GM21360 (cell line): ENCODE measurements around the gene PAAF1.

Experiments used
- ATAC-seq: cut with Tn5 transposase; IDR thresholded peaks from one replicate; pipeline ENCODE4 v1.9.1; 2021; ENCODE audit warnings: mild to moderate bottlenecking, moderate library complexity; ENCODE audit not compliant: unreplicated experiment

PAAF1 gene

DNA sequence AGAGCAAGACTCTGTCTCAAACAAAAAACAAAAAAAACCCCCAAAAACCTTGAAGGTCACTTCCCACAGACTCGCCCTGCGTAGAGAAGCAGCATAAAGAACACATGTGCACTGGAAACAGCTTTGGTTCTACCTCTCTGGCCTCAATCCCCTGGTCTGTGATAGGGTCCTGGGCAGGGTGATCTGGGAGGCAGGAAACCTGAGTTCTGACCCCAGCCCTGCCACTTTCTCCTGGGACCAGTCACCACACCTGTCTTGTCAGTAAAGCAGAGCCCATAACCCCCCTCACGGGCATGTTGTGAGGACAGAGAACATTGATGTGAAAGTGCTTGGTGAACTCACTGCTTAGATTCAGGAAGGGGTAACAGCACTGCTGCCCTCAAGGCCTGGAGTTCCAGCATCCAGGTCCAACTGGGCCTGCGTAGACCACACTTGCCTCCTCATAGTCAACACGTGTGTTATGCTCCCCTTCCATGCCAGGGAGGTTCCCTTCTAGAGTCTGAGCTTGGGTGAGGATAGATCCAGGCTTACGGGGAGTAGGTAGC is 94.4 kb downstream of the PAAF1 start:
- ATAC-seq, result no peak

DNA sequence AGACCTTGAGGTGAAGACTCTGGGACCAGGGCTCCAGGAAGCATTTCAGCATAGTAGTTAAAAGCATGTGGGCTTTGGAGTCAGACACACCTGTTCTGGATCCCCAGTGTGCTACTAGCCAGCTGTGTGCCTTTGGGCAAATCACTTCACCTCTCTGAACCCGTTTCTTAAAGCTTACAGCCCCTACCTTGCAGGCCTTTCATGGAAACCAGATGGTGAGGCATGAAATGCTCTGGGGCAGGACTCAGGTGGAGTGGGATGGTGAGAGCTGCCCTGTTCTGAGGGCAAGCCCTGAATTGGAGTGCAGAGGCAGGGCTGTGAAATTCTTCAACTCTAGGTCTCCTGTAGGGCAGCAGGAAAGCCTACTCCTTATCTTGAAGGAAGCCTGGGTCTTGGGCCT is 95.4 kb downstream of the PAAF1 start:
- ATAC-seq, result no peak

DNA sequence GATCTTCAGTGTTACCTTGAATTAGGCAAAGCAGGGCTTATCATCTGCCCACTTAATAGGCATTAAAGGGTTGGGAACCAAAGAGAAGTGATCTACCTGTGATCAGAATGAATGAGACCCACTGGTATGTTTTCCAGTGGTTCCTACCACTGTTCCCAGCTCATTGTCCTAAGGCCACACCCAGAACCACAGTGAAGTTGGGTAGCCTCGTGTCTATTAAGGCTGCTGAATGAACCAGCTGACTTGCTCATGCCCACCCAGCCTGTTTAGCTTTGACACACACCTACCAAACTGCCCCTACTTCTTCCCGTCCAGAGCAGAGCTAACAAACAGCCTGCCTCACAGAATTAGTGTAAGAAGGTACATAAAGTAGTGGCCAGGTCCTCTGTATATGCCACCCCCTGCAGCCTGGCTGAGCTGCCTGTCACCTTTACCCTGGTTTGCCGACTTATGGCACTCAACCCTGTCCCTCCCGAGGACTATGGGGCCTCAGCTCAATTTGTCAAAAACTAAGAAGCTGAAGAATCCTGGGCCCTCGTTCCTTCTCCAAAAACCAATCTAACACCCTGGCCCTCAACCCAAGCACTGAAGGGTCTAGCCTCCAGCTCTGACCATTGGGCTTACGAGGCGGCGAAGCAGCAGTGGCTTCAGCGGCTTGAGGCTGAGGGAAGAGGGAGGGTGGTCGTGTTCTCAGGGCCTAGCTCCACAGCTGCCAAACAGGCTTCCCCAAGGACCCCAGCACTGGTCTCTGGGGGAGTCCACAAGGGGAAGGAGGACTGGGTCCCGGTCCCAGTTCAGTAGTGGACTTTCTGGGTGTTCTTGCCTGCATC is 96.0 kb downstream of the PAAF1 start:
- no peak for ATAC-seq

DNA sequence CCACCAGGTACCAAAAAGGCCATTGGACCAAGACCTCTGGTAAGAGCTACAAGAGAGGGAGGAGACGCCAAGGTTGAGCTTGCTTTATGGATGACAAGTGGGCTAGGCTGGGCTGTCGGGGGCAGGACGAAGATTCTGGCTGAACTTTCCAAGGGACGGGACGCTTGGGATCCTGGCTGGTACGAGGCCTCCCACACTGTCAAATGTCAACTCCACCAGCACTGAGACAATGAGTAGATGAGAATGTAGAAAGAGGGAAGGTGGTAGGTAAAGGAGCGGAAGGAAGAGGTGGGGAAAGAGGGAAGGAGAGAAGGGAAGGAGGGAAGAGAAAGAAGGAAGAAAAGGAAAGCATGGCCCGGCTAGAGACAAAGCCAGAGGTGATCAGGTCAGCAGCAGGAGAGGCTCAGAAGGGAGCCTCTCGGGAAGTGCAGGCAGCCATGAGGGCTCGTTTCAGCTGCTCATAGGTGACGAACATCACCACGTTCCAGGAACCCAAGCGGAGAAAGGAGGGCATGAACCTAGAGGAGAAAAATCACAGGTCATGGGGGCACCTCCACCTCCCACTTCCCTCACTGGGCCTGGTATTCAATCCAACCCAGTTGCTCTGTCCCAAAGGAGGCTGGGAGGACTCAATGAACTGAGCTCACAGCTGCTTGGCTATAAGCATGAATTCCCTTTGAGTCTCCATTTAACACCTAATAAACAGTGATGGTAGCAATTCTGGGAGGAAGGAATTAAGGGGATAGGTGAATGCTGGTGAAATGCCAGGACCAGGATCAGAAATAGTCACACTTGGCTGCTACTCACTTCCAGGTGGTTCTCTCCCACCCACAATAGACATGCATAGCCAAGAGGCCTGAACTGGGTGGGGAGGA is 98.0 kb downstream of the PAAF1 start:
- ATAC-seq, result no peak

DNA sequence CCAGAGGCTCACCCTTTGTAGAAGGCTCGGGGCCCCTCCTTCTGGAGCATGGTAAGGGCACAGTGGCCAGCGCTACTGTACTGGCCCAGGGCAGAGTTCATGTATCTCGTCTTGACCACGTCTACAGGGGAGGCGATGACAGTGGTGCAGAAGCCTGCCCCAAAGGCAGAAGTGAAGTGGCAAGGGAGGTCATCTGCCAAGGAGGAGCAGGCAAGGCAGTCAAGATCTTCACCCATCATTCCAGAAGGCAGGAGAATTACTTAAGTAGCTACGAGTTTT is 98.6 kb downstream of the PAAF1 start:
- ATAC-seq, result no peak

DNA sequence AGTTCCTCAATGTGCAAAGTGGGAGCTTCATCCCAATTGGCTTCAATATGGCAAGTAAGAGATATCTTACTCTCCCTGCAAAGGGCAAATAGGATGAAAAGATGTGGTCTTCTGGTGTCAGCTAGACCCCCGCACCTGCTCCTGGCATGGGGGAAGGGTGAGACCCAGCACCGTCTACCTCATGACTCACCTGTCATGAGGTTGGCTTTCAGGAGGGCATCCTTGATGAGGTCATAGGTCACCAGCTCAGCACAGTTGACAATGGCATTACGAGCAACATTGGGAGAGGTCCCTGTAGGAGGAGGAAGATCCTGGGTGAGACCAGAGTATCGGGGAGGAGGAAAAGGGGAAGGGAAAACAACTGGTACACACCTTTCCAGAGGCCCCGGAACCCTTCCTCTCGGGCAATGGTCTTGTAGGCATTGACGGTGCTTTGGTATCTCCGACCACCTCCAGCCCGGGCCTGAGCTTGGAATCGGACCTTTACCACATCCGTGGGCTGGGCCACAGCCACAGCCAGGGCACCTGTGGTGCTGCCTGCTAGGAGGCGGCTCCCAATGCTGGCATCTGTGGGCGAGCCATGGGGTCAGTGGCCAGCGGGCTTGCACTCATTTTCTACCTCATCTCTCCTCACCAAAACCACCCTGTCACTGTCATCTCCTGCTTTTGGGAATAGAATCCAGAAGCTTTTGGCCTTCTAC is 99.8 kb downstream of the PAAF1 start:
- no peak for ATAC-seq

DNA sequence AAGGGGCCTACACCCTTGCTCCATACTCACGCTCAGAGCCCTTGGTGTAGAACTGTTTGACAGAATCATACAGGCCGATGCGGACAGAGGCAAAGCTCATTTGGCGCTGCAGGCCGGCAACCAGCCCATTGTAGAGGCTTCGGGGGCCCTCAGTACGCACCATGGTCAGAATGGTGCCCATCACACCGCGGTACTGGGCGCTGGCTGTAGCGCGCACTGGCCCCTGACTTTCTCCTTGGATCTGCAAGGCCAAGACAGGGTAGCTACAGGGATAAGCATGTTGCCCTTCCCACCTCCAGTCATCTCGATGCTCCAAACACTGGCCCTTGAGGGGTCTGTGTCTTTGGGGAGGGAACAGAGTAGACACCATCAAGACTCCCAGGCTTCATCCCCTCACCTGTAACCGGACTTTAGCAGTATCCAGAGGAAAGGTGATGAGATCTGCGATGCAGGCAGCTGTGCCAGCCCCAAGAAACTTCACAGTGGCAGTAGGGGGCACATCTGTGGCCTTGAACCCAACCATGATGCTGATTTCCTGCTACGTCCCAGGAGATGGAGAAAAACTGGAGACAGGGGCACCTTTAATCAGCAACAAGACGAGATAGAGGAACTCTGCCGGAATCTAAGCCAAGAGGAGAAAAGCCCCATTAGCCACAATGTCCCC is 101.2 kb downstream of the PAAF1 start:
- ATAC-seq, result no peak

DNA sequence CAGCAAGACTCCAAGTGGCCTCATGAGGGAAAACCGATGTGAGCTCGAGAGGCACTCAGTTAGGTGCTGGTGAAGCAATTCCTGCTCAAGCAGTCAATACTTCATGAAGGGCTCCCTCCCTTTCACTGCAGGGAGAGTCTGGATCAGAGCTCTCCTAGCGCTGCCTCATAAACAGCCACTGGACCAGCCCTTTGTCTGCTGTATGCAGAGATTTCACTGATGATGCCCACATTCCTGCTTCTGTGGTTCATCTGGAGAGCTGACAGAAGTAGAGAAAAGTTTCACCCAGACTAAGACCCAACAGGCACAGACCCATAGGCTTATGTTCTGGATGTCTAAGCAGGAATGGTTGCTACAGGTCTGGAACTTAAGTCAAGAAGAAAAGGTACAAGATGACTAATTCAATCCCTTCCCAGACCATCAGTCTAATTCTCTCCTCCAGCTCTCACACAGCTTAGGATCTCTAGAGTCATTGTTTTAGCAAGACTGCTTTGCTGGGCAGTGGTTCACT is 101.8 kb downstream of the PAAF1 start:
- ATAC-seq, result no peak

DNA sequence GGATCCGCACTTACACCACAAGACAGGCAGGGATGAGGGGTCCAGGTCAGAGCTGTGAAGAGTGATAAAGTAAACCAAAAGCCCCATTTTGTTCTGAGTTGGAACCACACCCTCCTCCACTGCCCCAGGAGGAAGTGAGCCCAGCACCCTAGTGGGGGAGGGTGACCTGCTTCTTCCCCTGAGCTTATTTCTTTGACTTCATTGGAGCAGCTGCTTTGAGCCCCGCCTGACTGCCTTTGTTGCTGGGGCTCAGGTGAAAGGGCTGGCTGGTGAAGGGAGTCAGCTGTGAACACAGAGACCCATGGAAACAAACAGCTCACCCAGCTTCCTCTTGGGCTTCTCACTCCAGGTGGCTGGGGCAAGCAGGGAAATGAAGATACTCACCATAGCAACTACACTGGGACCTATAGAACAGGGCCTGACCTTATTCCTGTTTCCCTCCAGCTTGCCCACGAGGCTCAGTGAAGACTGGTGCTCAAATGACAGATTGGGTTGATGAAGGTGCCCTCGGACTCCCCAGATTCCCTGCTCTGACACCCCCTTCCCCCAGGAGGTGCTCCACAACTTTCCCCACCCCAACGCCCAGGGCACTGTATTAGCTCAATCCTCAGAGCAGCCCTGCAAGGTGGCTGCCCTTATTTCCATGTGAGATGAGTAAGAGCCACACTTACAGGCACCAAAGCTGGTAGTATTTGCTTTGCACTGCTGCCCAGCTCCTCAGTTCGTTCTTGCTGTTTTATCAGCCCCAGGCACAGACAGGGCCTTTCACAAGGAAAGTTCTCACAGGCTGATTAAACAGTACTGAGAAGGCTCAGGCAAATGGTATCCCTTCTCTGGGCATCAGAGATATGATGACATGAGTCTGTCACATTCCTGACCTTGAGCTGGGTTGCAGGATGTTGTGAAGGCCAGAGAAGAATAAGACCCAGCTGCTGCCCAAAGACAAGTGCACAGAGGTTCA is 103.5 kb downstream of the PAAF1 start:
- ATAC-seq, result peak; percentile 34
